ENCODE results near the gene EVI2B.
"Not testable (repeated sequence)": the region's sequence is repeated elsewhere in the genome, so short reads cannot be mapped to it uniquely, and the experiment has no call there.

Gene EVI2B

GRCh38 chr17:31313982-31314781, at the start of gene EVI2B:
TSS of gene EVI2B (minus strand) at chr17:31314054. CDS start at chr17:31305609, 8,445 bp downstream.
- DNase-seq (ENCODE audit: insufficient read length, low spot score) (no peak), FAIRE-seq (no peak)

GRCh38 chr17:31357839-31358394, 44.1 kb upstream of the EVI2B start:
- FAIRE-seq: no peak

GRCh38 chr17:31357091-31357490, 43.2 kb upstream of the EVI2B start:
- no peak for DNase-seq (ENCODE audit: insufficient read length, low spot score)
- FAIRE-seq: no peak

More at GRCh38 chr17:31357839-31358394, 44.1 kb upstream of the EVI2B start:
- no peak for DNase-seq (ENCODE audit: insufficient read length, low spot score)

- DNase-seq (ENCODE audit: insufficient read length, low spot score): no peak
- no peak for FAIRE-seq
These were observed 42.1 kb upstream of the EVI2B start for GRCh38 chr17:31355935-31356334.

GRCh38 chr17:31349454-31349853, 35.6 kb upstream of the EVI2B start:
- DNase-seq (ENCODE audit: insufficient read length, low spot score) (no peak), FAIRE-seq (no peak)

GRCh38 chr17:31345191-31345747, 31.4 kb upstream of the EVI2B start:
- DNase-seq (ENCODE audit: insufficient read length, low spot score); FAIRE-seq: not testable (repeated sequence)

GRCh38 chr17:31339906-31340661, 26.2 kb upstream of the EVI2B start:
- no peak for FAIRE-seq
- no peak for DNase-seq (ENCODE audit: insufficient read length, low spot score)

- FAIRE-seq: no peak
These were observed 15.4 kb upstream of the EVI2B start for GRCh38 chr17:31329221-31329620.

GRCh38 chr17:31328160-31328535, 14.3 kb upstream of the EVI2B start:
- DNase-seq (ENCODE audit: insufficient read length, low spot score) (no peak), FAIRE-seq (no peak)

More at GRCh38 chr17:31329221-31329620, 15.4 kb upstream of the EVI2B start:
- DNase-seq (ENCODE audit: insufficient read length, low spot score): no peak

- DNase-seq (ENCODE audit: insufficient read length, low spot score) (peak; percentile 72), FAIRE-seq (peak; percentile 83)
These were observed 13.8 kb upstream of the EVI2B start for GRCh38 chr17:31327534-31328159.

GRCh38 chr17:31323551-31323950, 9.7 kb upstream of the EVI2B start:
- FAIRE-seq (no peak), DNase-seq (ENCODE audit: insufficient read length, low spot score) (no peak)

GRCh38 chr17:31321966-31322365, 8.1 kb upstream of the EVI2B start:
- DNase-seq (ENCODE audit: insufficient read length, low spot score) (no peak), FAIRE-seq (peak; percentile 60)

- FAIRE-seq (peak; percentile 31), DNase-seq (ENCODE audit: insufficient read length, low spot score) (peak; percentile 47)
These were observed 7.6 kb upstream of the EVI2B start, which contains the start of gene EVI2A for GRCh38 chr17:31321481-31321880. TSS of gene EVI2A (minus strand) at chr17:31321622. CDS start at chr17:31319013, 2,609 bp downstream.

- FAIRE-seq: peak; percentile 31
- DNase-seq (ENCODE audit: insufficient read length, low spot score): no peak
These were observed 6.9 kb upstream of the EVI2B start for GRCh38 chr17:31320791-31321190.

GRCh38 chr17:31320241-31320640, 6.4 kb upstream of the EVI2B start:
- FAIRE-seq (no peak), DNase-seq (ENCODE audit: insufficient read length, low spot score) (no peak)

GRCh38 chr17:31318851-31319661, 5.2 kb upstream of the EVI2B start:
- no peak for DNase-seq (ENCODE audit: insufficient read length, low spot score)
- no peak for FAIRE-seq

- FAIRE-seq: peak; percentile 31
- DNase-seq (ENCODE audit: insufficient read length, low spot score): no peak
These were observed 4.5 kb upstream of the EVI2B start for GRCh38 chr17:31318298-31318801.

GRCh38 chr17:31314782-31315100, 887 bp upstream of the EVI2B start:
- FAIRE-seq (no peak), DNase-seq (ENCODE audit: insufficient read length, low spot score) (no peak)

- FAIRE-seq: not testable (repeated sequence)
These were observed 1.6 kb downstream of the EVI2B start for GRCh38 chr17:31312223-31312622.

GRCh38 chr17:31311526-31311925, 2.3 kb downstream of the EVI2B start:
- DNase-seq (ENCODE audit: insufficient read length, low spot score): no peak
- FAIRE-seq: no peak

More at GRCh38 chr17:31312223-31312622, 1.6 kb downstream of the EVI2B start:
- not testable (repeated sequence) for DNase-seq (ENCODE audit: insufficient read length, low spot score)
